Measurements from ENCODE around the gene RAE1.
"Not testable (repeated sequence)": the region's sequence is repeated elsewhere in the genome, so short reads cannot be mapped to it uniquely, and the experiment has no call there.

Gene RAE1

GRCh38 chr20:57326667-57327455 is 24.2 kb upstream of the RAE1 start:
- no peak for DNase-seq (ENCODE audit: low spot score)

DNA sequence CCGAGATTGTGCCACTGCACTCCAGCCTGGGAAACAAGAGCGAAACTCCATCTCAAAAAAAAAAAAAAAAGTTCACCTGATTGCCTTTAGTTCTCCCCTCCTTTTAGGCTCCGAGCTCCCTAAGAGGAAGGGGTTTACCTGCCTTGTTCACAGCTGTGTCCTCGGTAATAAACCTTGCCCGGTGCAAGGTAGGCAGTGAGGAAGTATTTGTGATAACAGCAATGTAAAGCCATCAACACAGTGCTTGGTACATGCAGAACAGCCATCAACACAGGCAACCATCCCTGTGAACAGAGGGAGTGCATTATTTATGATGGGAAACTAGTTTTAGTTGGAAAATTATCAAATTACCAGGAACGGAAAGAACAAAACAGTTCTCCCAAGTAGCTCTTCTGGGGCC is 23.2 kb upstream of the RAE1 start:
- no peak for DNase-seq (ENCODE audit: low spot score)

GRCh38 chr20:57329608-57330221 is 21.3 kb upstream of the RAE1 start, which contains the start of gene SPO11:
TSS of gene SPO11 (plus strand) at chr20:57329803. CDS start at chr20:57329868, 65 bp downstream.
- DNase-seq (ENCODE audit: low spot score) = no peak

GRCh38 chr20:57330998-57331397 is 20.1 kb upstream of the RAE1 start:
- DNase-seq (ENCODE audit: low spot score) = peak; percentile 34

DNA sequence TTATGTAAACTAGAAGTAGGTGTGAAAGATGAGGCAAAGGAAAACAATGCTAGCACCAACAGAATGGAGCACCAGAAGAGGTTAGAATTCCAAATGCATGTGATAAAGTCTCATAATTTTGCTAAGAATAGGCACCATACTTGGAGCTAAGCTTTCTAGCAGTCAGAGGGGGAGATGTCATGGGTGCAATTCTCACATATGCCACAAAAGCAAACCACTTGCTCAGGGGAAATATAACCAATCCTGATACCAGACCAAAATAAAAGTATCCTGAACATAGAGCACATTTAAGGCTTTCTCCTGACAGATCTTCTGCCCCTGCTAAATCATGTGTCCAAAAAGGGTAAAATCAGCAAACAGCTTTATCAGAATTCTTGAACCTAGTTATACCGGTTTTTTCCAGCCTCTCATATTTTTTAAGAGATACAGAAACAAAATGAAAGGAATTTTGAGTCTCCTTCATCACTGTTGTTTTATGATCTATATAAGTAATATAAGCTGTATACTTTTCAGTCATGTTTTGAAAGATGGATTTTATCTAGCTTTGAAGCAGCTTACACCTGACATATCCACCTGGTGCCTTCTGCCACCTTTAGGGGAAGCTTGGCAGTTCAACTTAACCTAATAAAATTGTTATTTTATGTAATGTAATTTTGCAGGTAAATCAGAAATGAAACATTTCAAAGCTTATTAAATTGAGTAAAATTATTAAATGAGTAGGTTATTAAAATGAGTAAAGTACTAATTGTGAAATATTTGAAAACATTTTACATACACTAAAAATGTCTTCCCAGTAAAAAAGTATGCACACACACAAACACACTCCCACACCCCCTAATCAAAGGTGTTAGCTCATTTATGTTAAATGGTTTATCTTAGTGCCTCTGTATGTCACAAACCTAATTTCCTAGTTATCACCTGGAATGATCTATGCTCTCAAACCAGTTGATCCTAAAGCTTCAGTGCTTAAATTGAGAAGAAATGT is 18.7 kb upstream of the RAE1 start:
- DNase-seq (ENCODE audit: low spot score) = no peak

GRCh38 chr20:57335392-57335791 is 15.7 kb upstream of the RAE1 start:
- DNase-seq (ENCODE audit: low spot score) = peak; percentile 20

DNA sequence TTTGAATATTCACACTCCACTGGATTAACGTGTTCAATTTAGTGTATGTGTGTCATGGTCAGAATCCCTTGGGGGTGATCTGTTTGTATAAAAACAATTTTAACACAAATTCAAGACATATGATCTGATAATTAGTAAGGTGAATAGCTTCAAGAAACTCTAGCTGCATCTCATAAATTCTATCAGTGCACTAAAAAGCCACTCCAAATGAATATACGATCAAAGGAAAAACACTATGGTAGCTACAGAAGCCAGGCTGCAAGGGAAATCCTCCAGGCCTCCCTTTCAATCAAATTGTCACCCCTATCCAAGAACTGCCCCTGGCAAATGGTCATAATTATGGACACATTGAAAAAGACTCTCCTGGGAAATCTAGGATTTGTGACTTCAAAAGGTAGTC is 9.4 kb upstream of the RAE1 start:
- no peak for DNase-seq (ENCODE audit: low spot score)

GRCh38 chr20:57342829-57343228 is 8.2 kb upstream of the RAE1 start:
- DNase-seq (ENCODE audit: low spot score) = no peak

DNA sequence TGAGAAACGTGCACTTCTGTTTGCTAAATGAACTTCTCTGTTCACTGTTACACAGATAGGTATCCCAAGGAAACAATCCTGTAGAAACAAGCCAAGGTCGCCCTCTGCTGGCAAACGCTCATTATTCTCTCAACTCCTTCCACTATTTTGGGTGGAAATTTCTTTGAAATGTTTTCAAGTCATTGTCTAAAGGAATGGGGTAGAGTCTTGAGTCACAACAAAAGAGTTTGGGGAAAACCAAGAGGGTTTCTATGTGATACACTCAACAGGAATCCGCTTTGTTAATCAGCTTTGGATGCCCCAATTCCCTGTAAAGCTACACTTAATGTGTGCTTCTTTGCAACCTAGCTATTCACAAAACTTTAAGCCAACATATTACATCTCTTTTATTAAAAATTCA is 4.6 kb upstream of the RAE1 start:
- peak; percentile 70 for DNase-seq (ENCODE audit: low spot score)

DNA sequence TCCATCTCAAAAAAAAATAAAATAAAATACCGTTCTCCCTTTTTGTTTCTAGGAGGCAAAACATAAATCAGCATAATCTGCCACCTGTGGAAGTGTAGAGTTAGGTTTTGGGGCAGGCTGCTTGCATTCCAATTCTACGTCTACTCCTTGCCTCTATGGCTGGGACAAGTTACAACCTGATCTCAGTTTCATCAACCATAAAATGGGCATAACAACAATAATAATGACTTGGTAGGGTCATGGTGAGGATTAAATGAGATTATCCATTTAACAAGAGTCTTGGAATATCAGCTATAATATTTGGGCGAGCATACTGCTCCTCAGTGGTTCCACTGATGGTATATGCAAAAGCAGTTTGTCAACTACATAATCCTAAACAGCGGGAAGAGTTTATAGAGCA is 3.7 kb upstream of the RAE1 start:
- no peak for DNase-seq (ENCODE audit: low spot score)

DNA sequence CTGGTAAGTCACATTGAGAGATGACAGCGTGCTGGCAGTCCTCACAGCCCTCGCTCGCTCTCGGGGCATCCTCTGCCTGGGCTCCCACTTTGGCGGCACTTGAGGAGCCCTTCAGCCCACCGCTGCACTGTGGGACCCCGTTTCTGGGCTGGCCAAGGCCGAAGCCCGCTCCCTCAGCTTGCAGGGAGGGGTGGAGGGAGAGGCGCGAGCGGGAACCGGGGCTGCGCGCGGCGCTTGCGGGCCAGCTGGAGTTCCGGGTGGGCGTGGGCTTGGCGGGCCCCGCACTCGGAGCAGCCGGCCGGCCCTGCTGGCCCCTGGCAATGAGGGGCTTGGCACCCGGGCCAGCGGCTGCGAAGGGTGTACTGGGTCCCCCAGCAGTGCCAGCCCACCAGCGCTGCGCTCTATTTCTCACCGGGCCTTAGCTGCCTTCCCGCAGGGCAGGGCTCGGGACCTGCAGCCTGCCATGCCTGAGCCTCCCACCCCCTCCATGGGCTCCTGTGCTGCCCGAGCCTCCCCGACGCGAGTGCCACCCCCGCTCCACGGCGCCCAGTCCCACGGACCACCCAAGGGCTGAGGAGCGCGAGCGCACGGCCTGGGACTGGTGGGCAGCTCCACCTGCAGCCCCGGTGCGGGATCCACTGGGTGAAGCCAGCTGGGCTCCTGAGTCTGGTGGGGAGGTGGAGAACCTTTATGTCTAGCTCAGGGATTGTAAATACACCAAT is 2.7 kb upstream of the RAE1 start:
- DNase-seq (ENCODE audit: low spot score) = not testable (repeated sequence)

- not testable (repeated sequence) for DNase-seq (ENCODE audit: low spot score)
These were observed 2.0 kb upstream of the RAE1 start for GRCh38 chr20:57348922-57349574.

- no peak for DNase-seq (ENCODE audit: low spot score)
These were observed 859 bp upstream of the RAE1 start for GRCh38 chr20:57350081-57350710.

DNA sequence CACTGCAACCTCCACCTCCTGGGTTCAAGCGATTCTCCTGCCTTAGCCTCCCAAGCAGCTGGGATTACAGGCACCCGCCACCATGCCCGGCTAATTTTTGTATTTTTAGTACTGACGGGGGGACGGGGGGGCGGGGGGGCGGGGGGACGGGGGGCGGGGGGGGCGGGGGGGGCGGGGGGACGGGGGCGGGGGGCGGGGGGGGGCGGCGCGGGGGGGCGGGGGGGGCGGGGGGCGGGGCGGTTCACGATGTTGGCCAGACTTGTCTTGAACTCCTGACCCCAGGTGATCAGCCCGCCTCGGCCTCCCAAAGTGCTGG is 371 bp upstream of the RAE1 start:
- DNase-seq (ENCODE audit: low spot score) = not testable (repeated sequence)

GRCh38 chr20:57352305-57352704 is 1.2 kb downstream of the RAE1 start:
- no peak for DNase-seq (ENCODE audit: low spot score)

DNA sequence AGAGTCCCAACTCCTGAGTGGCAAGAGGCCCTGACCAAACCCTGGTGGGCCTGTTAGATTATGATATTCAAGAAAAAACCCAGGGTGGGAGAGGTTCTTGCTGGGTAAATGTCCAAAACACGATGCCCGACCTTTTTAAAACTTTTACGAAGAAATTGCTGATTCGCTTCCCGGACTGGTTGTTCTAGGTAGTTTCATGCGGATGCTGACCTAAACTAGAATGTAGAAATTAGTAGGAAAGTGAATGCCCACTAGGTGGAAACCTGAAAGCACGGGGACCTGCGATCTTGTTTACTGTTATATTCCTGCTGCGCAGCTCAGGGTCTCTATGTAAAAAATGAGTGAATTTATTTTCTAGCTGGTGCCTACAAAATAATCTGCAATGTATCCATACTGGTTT is 2.3 kb downstream of the RAE1 start:
- no peak for DNase-seq (ENCODE audit: low spot score)

DNA sequence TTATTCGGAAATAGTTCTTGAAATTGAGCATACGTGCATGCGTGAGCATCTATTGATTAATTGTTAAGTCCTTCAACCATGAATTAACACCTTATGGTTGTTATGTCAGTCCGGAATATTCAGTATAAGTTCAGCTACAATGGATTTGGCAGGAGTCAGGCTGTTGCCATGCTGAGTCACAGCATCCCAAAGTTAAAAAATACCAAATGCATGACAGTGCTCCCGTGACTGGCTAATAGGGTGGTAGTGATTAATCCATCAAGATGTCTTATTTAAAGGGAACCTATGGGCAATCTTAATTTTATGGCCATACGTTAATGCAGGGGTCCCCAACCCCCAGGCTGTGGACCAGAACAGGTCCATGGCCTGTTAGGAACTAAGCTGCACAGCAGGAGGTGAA is 10.5 kb downstream of the RAE1 start:
- peak; percentile 92 for DNase-seq (ENCODE audit: low spot score)

GRCh38 chr20:57364451-57364850 is 13.4 kb downstream of the RAE1 start:
- no peak for DNase-seq (ENCODE audit: low spot score)

DNA sequence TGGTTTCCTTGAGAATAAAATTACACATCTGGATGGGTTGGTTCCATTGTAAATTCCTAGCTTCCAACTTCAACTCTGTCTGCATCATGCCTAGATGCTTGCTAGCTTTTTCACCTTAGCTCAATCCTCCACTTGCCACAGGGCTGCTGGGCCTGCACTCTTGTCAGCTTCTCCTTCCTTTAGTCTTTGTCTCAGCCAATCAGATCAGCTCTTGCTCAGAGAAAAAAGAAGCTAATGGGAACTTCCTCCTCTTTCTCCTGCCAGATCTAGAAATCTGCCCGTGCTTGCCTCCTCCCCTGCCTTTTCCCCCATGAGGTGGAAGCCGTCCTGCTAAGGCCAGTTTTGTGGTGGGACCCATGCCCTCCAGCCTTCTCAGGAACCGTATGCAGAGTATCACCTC is 18.5 kb downstream of the RAE1 start:
- DNase-seq (ENCODE audit: low spot score) = no peak

GRCh38 chr20:57370316-57370715 is 19.3 kb downstream of the RAE1 start:
- no peak for DNase-seq (ENCODE audit: low spot score)

GRCh38 chr20:57371363-57371762 is 20.3 kb downstream of the RAE1 start:
- DNase-seq (ENCODE audit: low spot score) = no peak

Data from AG08395 (cell line).